8988T (cell line): ENCODE measurements around the gene ARFGEF3.
"Not testable (repeated sequence)": the region's sequence is repeated elsewhere in the genome, so short reads cannot be mapped to it uniquely, and the experiment has no call there.

Source experiments
- DNase-seq: peaks from one replicate; pipeline ENCODE4 v3.0.0; 2011

The ARFGEF3 gene

GRCh38 chr6:138212530-138212929, 50.8 kb downstream of the ARFGEF3 start:
- DNase-seq = not testable (repeated sequence)

GRCh38 chr6:138215093-138215782, 53.5 kb downstream of the ARFGEF3 start:
- no peak for DNase-seq

GRCh38 chr6:138218449-138218848, 56.7 kb downstream of the ARFGEF3 start, which contains the start of gene PBOV1:
PBOV1 (minus strand) TSS chr6:138218491; CDS start chr6:138218395, 96 bp downstream.
- DNase-seq = no peak

- DNase-seq = no peak
Measured at GRCh38 chr6:138219398-138219797, 57.7 kb downstream of the ARFGEF3 start.

- DNase-seq = no peak
Measured at GRCh38 chr6:138219901-138220300, 58.2 kb downstream of the ARFGEF3 start.

GRCh38 chr6:138222901-138223546, 61.3 kb downstream of the ARFGEF3 start:
- DNase-seq = no peak

- DNase-seq = no peak
Measured at GRCh38 chr6:138225953-138226352, 64.2 kb downstream of the ARFGEF3 start.

GRCh38 chr6:138226700-138227315, 65.1 kb downstream of the ARFGEF3 start:
- DNase-seq = no peak

- DNase-seq = no peak
Measured at GRCh38 chr6:138227316-138227781, 65.6 kb downstream of the ARFGEF3 start.

- DNase-seq = no peak
Measured at GRCh38 chr6:138229072-138229471, 67.3 kb downstream of the ARFGEF3 start.

- no peak for DNase-seq
Measured at GRCh38 chr6:138229663-138230179, 68.0 kb downstream of the ARFGEF3 start.

GRCh38 chr6:138230221-138230620, 68.5 kb downstream of the ARFGEF3 start:
- no peak for DNase-seq

- DNase-seq = no peak
Measured at GRCh38 chr6:138230759-138231380, 69.1 kb downstream of the ARFGEF3 start.

GRCh38 chr6:138231381-138231886, 69.7 kb downstream of the ARFGEF3 start:
- no peak for DNase-seq

GRCh38 chr6:138234363-138234762, 72.6 kb downstream of the ARFGEF3 start:
- DNase-seq = no peak

- no peak for DNase-seq
Measured at GRCh38 chr6:138235205-138235604, 73.5 kb downstream of the ARFGEF3 start.

- no peak for DNase-seq
Measured at GRCh38 chr6:138235693-138236092, 74.0 kb downstream of the ARFGEF3 start.

GRCh38 chr6:138237463-138237862, 75.7 kb downstream of the ARFGEF3 start:
- DNase-seq = no peak

- DNase-seq = no peak
Measured at GRCh38 chr6:138238368-138238767, 76.6 kb downstream of the ARFGEF3 start.

- no peak for DNase-seq
Measured at GRCh38 chr6:138239774-138240173, 78.0 kb downstream of the ARFGEF3 start.

GRCh38 chr6:138240476-138241245, 78.9 kb downstream of the ARFGEF3 start:
- DNase-seq = no peak

- no peak for DNase-seq
Measured at GRCh38 chr6:138241381-138241780, 79.6 kb downstream of the ARFGEF3 start.
